GM12878 (cell line): ENCODE results near the gene ZSWIM6. TPM values are rescaled to one million over a fixed set of nuclear protein-coding genes. Genes with fewer than 3 reads are reported as not detected.

Source experiments
- ATAC-seq: fragments of 200-7000 bp; cut with Tn5 transposase; 3 replicates; pipeline ENCODE4 v1.9.1; 2020; ENCODE audit warnings: mild to moderate bottlenecking, moderate library complexity
- BruUV-seq: library from RNA; stranded (reverse); fragments of 400-500 nt; replicated peaks from 2 replicates; lab custom pipeline; 2021; lab: Mats Ljungman, UMichigan
- CTCF ChIA-PET: fragments of 300-600 bp; sonication (Branson Sonifier 250); formaldehyde crosslinking; extraction: SDS; loops from one replicate; lab custom pipeline; 2021; ENCODE audit warnings: inconsistent platforms; lab: Yijun Ruan, JAX
- POLR2A ChIA-PET: fragments of 350-600 bp; formaldehyde crosslinking; extraction: SDS; loops from one replicate; lab custom pipeline; 2021; ENCODE audit warnings: inconsistent platforms; lab: Charles Lee
- RAD21 ChIA-PET: fragments of 300-600 bp; sonication (Branson Sonifier 250); formaldehyde crosslinking; loops from one replicate; lab custom pipeline; 2023; ENCODE audit warnings: antibody characterized with exemption; ENCODE audit not compliant: unreplicated experiment; lab: Charles Lee
- SMC1A ChIA-PET: fragments of 300-600 bp; sonication (Branson Sonifier 250); formaldehyde crosslinking; loops from one replicate; lab custom pipeline; 2023; ENCODE audit not compliant: unreplicated experiment, uncharacterized antibody; lab: Charles Lee
- DNase-seq: peaks from one replicate; pipeline ENCODE4 v3.0.0-alpha.2; 2011; ENCODE audit warnings: low read depth, low spot score
- FAIRE-seq: peaks from 3 replicates; lab custom pipeline; 2011; peaks lifted over from hg19 to GRCh38; lab: Jason Lieb, UNC
- H2AFZ ChIP-seq: 2 replicates; pipeline ENCODE4 v1.6.0; 2011; ENCODE audit warnings: low read depth, low read length, control low read depth; ENCODE audit not compliant: control insufficient read depth
- H3K27ac ChIP-seq: 2 replicates; pipeline ENCODE4 v1.5.1; 2011; ENCODE audit warnings: control low read depth; ENCODE audit not compliant: control insufficient read depth, insufficient read depth
- H3K27me3 ChIP-seq, 2 experiments: replicated peaks in 1 of 2; 2 replicates each; pipeline versions ENCODE4 v1.6.0 to v1.6.1; 2011; ENCODE audit warnings: low read length in 1 of 2; ENCODE audit not compliant: control insufficient read depth in 2 of 2, insufficient read depth in 2 of 2
- H3K36me3 ChIP-seq, 2 experiments: 2 replicates each; pipeline ENCODE4 v1.5.1; 2011; ENCODE audit warnings: low read length in 1 of 2; ENCODE audit not compliant: control insufficient read depth in 2 of 2, insufficient read depth in 2 of 2
- H3K4me1 ChIP-seq: 2 replicates; pipeline ENCODE4 v1.6.1; 2011; ENCODE audit warnings: mild to moderate bottlenecking, low read length, moderate library complexity, mixed read lengths; ENCODE audit not compliant: control insufficient read depth, insufficient read depth
- H3K4me2 ChIP-seq: 2 replicates; pipeline ENCODE4 v1.6.0; 2011; ENCODE audit warnings: control low read depth; ENCODE audit not compliant: control insufficient read depth, insufficient read depth
- H3K4me3 ChIP-seq: fragments of 200-600 bp; sonication (generic); 2 replicates; pipeline ENCODE4 v1.5.1; 2016
- H3K79me2 ChIP-seq: 2 replicates; pipeline ENCODE4 v1.6.0; 2011; ENCODE audit warnings: low read length; ENCODE audit not compliant: control insufficient read depth, insufficient read depth
- H3K9ac ChIP-seq: 2 replicates; pipeline ENCODE4 v1.8.0; 2011; ENCODE audit warnings: low read length, control low read depth, mixed read lengths; ENCODE audit not compliant: control insufficient read depth, insufficient read depth
- H3K9me3 ChIP-seq: replicated peaks from 3 replicates; pipeline ENCODE4 v1.5.1; 2011; ENCODE audit warnings: mild to moderate bottlenecking, low read length; ENCODE audit not compliant: control insufficient read depth, insufficient read depth
- H4K20me1 ChIP-seq: 2 replicates; pipeline ENCODE4 v1.6.0; 2011; ENCODE audit not compliant: control insufficient read depth, insufficient read depth
- ATF3 ChIP-seq: IDR thresholded peaks from 2 replicates; pipeline ENCODE4 v1.6.1; 2011; ENCODE audit warnings: low read depth, mild to moderate bottlenecking, low read length, moderate library complexity, borderline replicate concordance; ENCODE audit errors: extremely low read depth
- BACH1 ChIP-seq: fragments of 450-650 bp; IDR thresholded peaks from 2 replicates; pipeline ENCODE4 v1.6.1; 2017; ENCODE audit warnings: mild to moderate bottlenecking, borderline replicate concordance
- BCL11A ChIP-seq: IDR thresholded peaks from 2 replicates; pipeline ENCODE4 v1.6.1; 2011; ENCODE audit warnings: low read depth, low read length
- FOS ChIP-seq: IDR thresholded peaks from 3 replicates; pipeline ENCODE4 v1.6.1; 2011; ENCODE audit warnings: borderline replicate concordance; ENCODE audit not compliant: insufficient read length; ENCODE audit errors: extremely low read depth
- FOXK2 ChIP-seq: fragments of 450-650 bp; IDR thresholded peaks from 2 replicates; pipeline ENCODE4 v1.6.1; 2017; ENCODE audit warnings: mild to moderate bottlenecking, moderate library complexity
- NBN ChIP-seq: fragments of 450-650 bp; IDR thresholded peaks from 2 replicates; pipeline ENCODE4 v1.6.1; 2016
- NFIC ChIP-seq: IDR thresholded peaks from 2 replicates; pipeline ENCODE4 v1.6.1; 2012; ENCODE audit warnings: low read depth, mild to moderate bottlenecking, inconsistent platforms, low read length, moderate library complexity
- RB1 ChIP-seq: fragments of 450-650 bp; formaldehyde crosslinking; IDR thresholded peaks from 2 replicates; pipeline ENCODE4 v1.6.1; 2017; ENCODE audit warnings: mild to moderate bottlenecking, borderline replicate concordance
- SPI1 ChIP-seq: IDR thresholded peaks from 2 replicates; pipeline ENCODE4 v1.6.1; 2011; ENCODE audit warnings: low read depth, mild to moderate bottlenecking, low read length, moderate library complexity, borderline replicate concordance; ENCODE audit not compliant: insufficient read depth
- TBL1XR1 ChIP-seq: IDR thresholded peaks from 2 replicates; pipeline ENCODE4 v1.6.1; 2012; ENCODE audit warnings: low read depth, low read length, improper control_type of control experiment
- YY1 ChIP-seq: IDR thresholded peaks from 2 replicates; pipeline ENCODE4 v1.6.1; 2011; ENCODE audit warnings: low read depth, mild to moderate bottlenecking, low read length
- ZBED1 ChIP-seq: IDR thresholded peaks from 2 replicates; pipeline ENCODE4 v1.6.1; 2016; ENCODE audit warnings: borderline replicate concordance
- ZNF622 ChIP-seq: fragments of 450-650 bp; IDR thresholded peaks from 2 replicates; pipeline ENCODE4 v1.6.1; 2017; ENCODE audit warnings: mild to moderate bottlenecking, inconsistent platforms
- WGBS: methylation state at CpG from one replicate; pipeline ENCODE4 v1.1.6; 2016; ENCODE audit warnings: low lambda C conversion rate; ENCODE audit not compliant: insufficient replicate concordance, insufficient coverage; ENCODE audit errors: missing lambda C conversion rate; 5-methylcytosine and 5-hydroxymethylcytosine counted together
- in situ Hi-C: fragments of 300-500 bp; cut with MboI; formaldehyde crosslinking; loops from 9 replicates; pipeline ENCODE4 v1.14.3; 2018; ENCODE audit warnings: mixed read lengths
- intact Hi-C: fragments of 100-400 bp; cut with micrococcal nuclease; formaldehyde crosslinking; loops from one replicate; pipeline ENCODE4 v1.14.2; 2022; ENCODE audit not compliant: unreplicated experiment
- polyA plus RNA-seq, 11 experiments: library from polyadenylated mRNA; depleted of rRNA in 4 of 11; unstranded in 6 of 11; stranded (reverse) in 5 of 11; fragments of >200 nt; fragmentation: Nextera tagmentation in 4 of 11; fragmentation: Illumina TruSeq in 1 of 11; extraction: Ambion mirVana in 4 of 11; extraction: Trizol in 1 of 11; gene quantifications; 1 replicate in 1 of 11; 2 replicates in 10 of 11; pipeline versions ENCODE4 v1.2.1 to v1.2.3, GENCODE V29; 2011 to 2016; ENCODE audit warnings: inconsistent platforms in 2 of 11, missing spikeins in 2 of 11, low read depth in 1 of 11
- total RNA-seq, 4 experiments: library from RNA; depleted of rRNA in 3 of 4; stranded (reverse); fragments of >200 nt in 3 of 4; fragmentation: Illumina TruSeq in 1 of 4; extraction: Trizol in 1 of 4; gene quantifications; 2 replicates each; pipeline versions ENCODE4 v1.2.1 to v1.2.3, GENCODE V29; 2013 to 2021

ZSWIM6 gene
- total and polyA plus RNA-seq, 10 of the 15 experiments (the other 5 are each of a cell fraction or from before 2014, with no cell fraction given), result 0.53 to 6.2 (median 3.4) TPM

GRCh38 chr5:61463596-61463995 is 131.5 kb downstream of the ZSWIM6 start:
- H3K79me2 ChIP-seq, result no peaks in the 10 kb centered on the region
- RAD21 ChIA-PET, result interaction anchor here (1.0 to 1.3 kb wide), 2 partner anchors 10 to 264 kb away, joined by 3 to 4 read pairs; no protein-coding TSS in a partner anchor
- no peak overlapping the region for H3K9ac ChIP-seq
- SMC1A ChIA-PET, result interaction anchor here (1.5 to 2.4 kb wide), 2 partner anchors 11 to 13 kb away, joined by 5 to 6 read pairs; no protein-coding TSS in a partner anchor
- no peak for DNase-seq
- intact Hi-C loops, result no loop called here
- no peak overlapping the region for H3K27ac ChIP-seq
- no peak overlapping the region for H2AFZ ChIP-seq
- in situ Hi-C loops, result no loop called here
- no peaks in the 10 kb centered on the region for H3K36me3 ChIP-seq
- H4K20me1 ChIP-seq, result no peaks in the 10 kb centered on the region
- POLR2A ChIA-PET, result interaction anchor here (0.6 kb wide), 1 partner anchor 196 kb away, joined by 5 read pairs; no protein-coding TSS in a partner anchor
- no peaks in the 10 kb centered on the region for H3K4me1 ChIP-seq
- TF ChIP-seq ZBED1 (no peak), RB1 (no peak), ZNF622 (no peak), BCL11A (no peak), NFIC (no peak), BACH1 (no peak), TBL1XR1 (no peak), FOS (no peak), ATF3 (no peak), YY1 (no peak), SPI1 (no peak), NBN (no peak), FOXK2 (no peak)
- TF ChIP-seq, all 136 proteins: peak for 0
- Histone ChIP-seq H3K27me3 (no peaks in the 10 kb centered on the region), H3K4me3 (no peak overlapping the region), H3K4me2 (no peak overlapping the region), H3K9me3 (no peaks in the 10 kb centered on the region)
- WGBS, result 37% methylated on average over 2 of the region's 2 CpGs
- no peak for FAIRE-seq
- no TSS peak for BruUV-seq
- CTCF ChIA-PET, result no interaction called here
- no peak for ATAC-seq
